GM12872 (cell line): ENCODE results near the gene AUTS2.

ENCODE experiments used
- CTCF ChIP-seq: IDR thresholded peaks from 3 replicates; pipeline ENCODE4 v1.5.1; 2011; ENCODE audit warnings: low read depth, mild to moderate bottlenecking, low read length, moderate library complexity; ENCODE audit not compliant: insufficient read depth

Gene AUTS2

GRCh38 chr7:70772891-70773290 lies 1174.6 kb downstream of the AUTS2 start:
- no peak for TF ChIP-seq CTCF

DNA sequence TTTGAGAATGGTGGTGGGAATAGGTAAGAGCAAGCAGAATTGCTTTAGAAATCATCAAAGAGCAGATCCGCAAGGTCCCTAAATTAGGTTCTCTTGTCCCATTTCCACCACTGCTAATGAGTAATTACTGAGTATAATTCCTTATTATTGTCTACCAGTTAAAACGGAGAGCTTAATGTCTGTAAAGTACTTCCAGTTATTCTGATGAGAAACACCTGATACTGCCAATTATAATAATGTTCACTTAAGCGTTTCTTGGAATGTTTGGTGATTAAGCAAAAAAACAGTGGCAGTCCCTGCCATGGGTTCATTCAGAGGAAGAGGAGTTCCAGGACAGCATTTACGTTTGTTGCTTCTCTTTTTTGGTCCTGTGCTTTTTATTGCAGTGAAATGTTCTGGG lies 1175.1 kb downstream of the AUTS2 start:
- no peak for TF ChIP-seq CTCF

GRCh38 chr7:70774950-70775527 lies 1176.8 kb downstream of the AUTS2 start:
- TF ChIP-seq CTCF = no peak

DNA sequence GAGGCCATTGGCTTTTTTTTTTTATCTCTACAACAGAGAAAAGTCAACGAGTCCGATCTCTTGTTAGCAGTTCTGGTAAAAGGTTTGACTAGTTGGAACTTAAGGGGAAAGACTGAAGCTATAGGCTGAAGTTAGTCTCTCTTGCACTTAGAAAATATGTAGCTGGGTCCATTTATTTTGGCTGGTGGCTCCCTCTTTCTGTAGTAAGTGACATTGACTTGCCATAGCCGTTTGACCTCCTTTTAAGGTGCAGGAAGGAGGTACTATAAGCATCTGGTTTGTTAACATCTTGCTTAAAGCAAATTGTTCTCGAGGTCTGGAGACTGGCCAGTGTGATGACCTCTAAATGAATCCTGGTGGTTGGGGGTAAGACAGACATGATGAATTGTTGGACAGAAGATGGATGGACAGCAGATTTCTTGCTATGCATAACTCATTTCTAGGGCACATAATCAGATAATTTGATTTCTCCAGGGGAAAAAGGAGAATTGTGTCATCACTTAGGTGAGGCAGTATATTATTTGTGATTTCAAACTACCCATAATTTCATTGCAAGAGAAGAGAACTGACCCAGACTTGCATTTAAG lies 1177.4 kb downstream of the AUTS2 start:
- peak; percentile 44; the same call in 1 of the 3 replicates for TF ChIP-seq CTCF

GRCh38 chr7:70776627-70777101 lies 1178.4 kb downstream of the AUTS2 start:
- TF ChIP-seq CTCF = no peak

DNA sequence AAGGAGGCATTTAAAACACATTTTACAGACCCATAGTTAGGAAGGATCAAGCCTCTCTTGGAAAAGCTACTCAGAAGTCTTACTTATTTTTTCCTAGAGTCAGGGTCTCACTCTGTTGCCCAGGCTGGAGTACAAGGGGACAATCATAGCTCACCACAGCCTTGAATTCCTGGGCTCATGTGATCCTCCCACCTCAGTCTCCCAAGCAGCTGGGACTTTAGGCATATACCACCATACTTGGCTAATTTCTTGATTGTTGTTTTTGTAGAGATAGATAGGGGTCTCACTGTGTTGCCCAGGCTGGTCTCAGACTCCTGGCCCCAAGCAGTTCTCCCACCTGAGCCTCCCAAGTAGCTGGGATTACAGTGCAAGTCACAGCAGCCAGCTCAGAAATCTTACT lies 1179.0 kb downstream of the AUTS2 start:
- no peak for TF ChIP-seq CTCF

DNA sequence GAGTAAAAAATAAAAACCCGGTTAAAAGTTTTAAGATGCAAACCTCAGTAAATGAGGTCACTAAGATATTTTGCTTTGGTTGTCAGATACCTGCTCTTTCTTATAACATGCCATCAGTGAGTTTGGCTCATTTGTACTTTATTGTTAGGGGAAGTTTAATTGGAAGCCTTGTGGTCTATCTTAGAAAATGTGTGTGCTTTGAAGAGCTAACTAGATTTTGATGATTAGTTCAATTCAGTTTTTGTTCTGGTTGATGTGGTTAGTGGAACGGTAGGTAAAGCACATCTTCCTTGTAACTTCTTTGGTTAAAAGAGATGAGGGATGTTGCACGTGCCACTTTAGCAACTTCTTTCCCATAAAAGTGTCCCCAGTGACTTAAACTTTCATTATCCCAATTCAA lies 1180.3 kb downstream of the AUTS2 start:
- TF ChIP-seq CTCF = no peak
